Thoracic aorta (tissue), 2 donors: Measurements from ENCODE around the gene USP30. TPM values are rescaled to one million over a fixed set of nuclear protein-coding genes. Genes with fewer than 3 reads are reported as not detected.

ENCODE experiments used
- ATAC-seq: fragments of 150-250 bp; one replicate; pipeline ENCODE4 v1.8.0; 2017; ENCODE audit warnings: low read depth; ENCODE audit not compliant: insufficient number of reproducible peaks, low FRiP score
- DNase-seq: peaks from one replicate; pipeline ENCODE4 v3.0.0-alpha.2; 2020; ENCODE audit warnings: low spot score
- H3K27ac ChIP-seq, 2 donors: fragments of 200-600 bp; sonication (generic); 1 replicate in 1 of 2; 2 replicates in 1 of 2; pipeline ENCODE4 v1.5.1; 2016; ENCODE audit warnings: mild to moderate bottlenecking in 2 of 2, moderate library complexity in 2 of 2
- H3K27me3 ChIP-seq: fragments of 200-600 bp; sonication (generic); replicated peaks from 2 replicates; pipeline ENCODE4 v1.6.0; 2016; ENCODE audit warnings: mild to moderate bottlenecking; ENCODE audit not compliant: insufficient read depth
- H3K36me3 ChIP-seq: fragments of 200-600 bp; sonication (generic); one replicate; pipeline ENCODE4 v1.5.1; 2016
- H3K4me1 ChIP-seq, 2 donors: fragments of 200-600 bp; sonication (generic); 1 replicate in 1 of 2; 2 replicates in 1 of 2; pipeline versions ENCODE4 v1.5.1 to v1.6.0; 2016; ENCODE audit warnings: low read depth in 2 of 2, mild to moderate bottlenecking in 1 of 2; ENCODE audit not compliant: control insufficient read depth in 1 of 2
- H3K4me3 ChIP-seq: fragments of 200-600 bp; sonication (generic); 2 replicates; pipeline ENCODE4 v1.5.1; 2016; ENCODE audit warnings: mild to moderate bottlenecking
- H3K9me3 ChIP-seq: fragments of 200-600 bp; sonication (generic); 2 replicates; pipeline ENCODE4 v1.5.1; 2016
- CTCF ChIP-seq: fragments of 200-600 bp; sonication (generic); IDR thresholded peaks from one replicate; pipeline ENCODE4 v1.5.1; 2019; ENCODE audit warnings: antibody characterized with exemption
- total RNA-seq, 2 donors: library from RNA; depleted of rRNA; stranded (reverse); fragments of >200 nt; gene quantifications; one replicate each; pipeline versions ENCODE4 v1.1.0 to v1.2.3, GENCODE V29; 2016

USP30 gene
- total RNA-seq, 2 donors from 2014 or later: 9.5 to 27.5 TPM

GRCh38 chr12:109114644-109115043 lies 62.3 kb downstream of the USP30 start:
- no peak for TF ChIP-seq CTCF
- DNase-seq (no peak), ATAC-seq (no peak)
- Histone ChIP-seq H3K36me3 (no peaks in the 10 kb centered on the region), H3K9me3 (no peaks in the 10 kb centered on the region), H3K4me1 (peaks cover 15 to 50% of the 10 kb centered on the region in 2 donors), H3K27me3 (no peaks in the 10 kb centered on the region), H3K27ac (no peak overlapping the region), H3K4me3 (no peak overlapping the region)

GRCh38 chr12:109115404-109115757 lies 63.0 kb downstream of the USP30 start:
- no peak for ATAC-seq
- peaks cover 15 to 46% of the 10 kb centered on the region in 2 donors for H3K4me1 ChIP-seq
- peak overlapping the region in 1 of 2 donors; percentile 26 for H3K27ac ChIP-seq
- no peak for DNase-seq
- H3K27me3 ChIP-seq: no peaks in the 10 kb centered on the region
- no peaks in the 10 kb centered on the region for H3K36me3 ChIP-seq
- no peak overlapping the region for H3K4me3 ChIP-seq
- no peaks in the 10 kb centered on the region for H3K9me3 ChIP-seq
- TF ChIP-seq CTCF: no peak

GRCh38 chr12:109115758-109116610 lies 63.6 kb downstream of the USP30 start, which contains the start of gene ACACB:
TSS of gene ACACB (plus strand) at chr12:109116587. CDS start at chr12:109139406, 22,819 bp downstream.
- Histone ChIP-seq H3K4me1 (peaks cover 15 to 43% of the 10 kb centered on the region in 2 donors), H3K27me3 (no peaks in the 10 kb centered on the region), H3K9me3 (no peaks in the 10 kb centered on the region), H3K4me3 (no peak within 1 kb of the TSS), H3K36me3 (no peaks in the 10 kb centered on the region), H3K27ac (peak within 1 kb of the TSS in 1 of 2 donors; percentile 26)
- TF ChIP-seq CTCF: no peak
- DNase-seq (no peak), ATAC-seq (no peak)

- no peak for TF ChIP-seq CTCF
- Histone ChIP-seq H3K27me3 (no peaks in the 10 kb centered on the region), H3K36me3 (no peaks in the 10 kb centered on the region), H3K4me1 (peaks cover 15 to 43% of the 10 kb centered on the region in 2 donors), H3K4me3 (no peak overlapping the region), H3K27ac (peak overlapping the region in 1 of 2 donors; percentile 26), H3K9me3 (no peaks in the 10 kb centered on the region)
- DNase-seq (no peak), ATAC-seq (no peak)
Observed at GRCh38 chr12:109116611-109116949, 64.2 kb downstream of the USP30 start.

- no peak for TF ChIP-seq CTCF
- Histone ChIP-seq H3K27ac (no peak overlapping the region), H3K4me1 (peaks cover 7 to 18% of the 10 kb centered on the region in 2 donors), H3K36me3 (no peaks in the 10 kb centered on the region), H3K9me3 (no peaks in the 10 kb centered on the region), H3K27me3 (no peaks in the 10 kb centered on the region), H3K4me3 (no peak overlapping the region)
- ATAC-seq (no peak), DNase-seq (no peak)
Observed at GRCh38 chr12:109120095-109120494, 67.7 kb downstream of the USP30 start.
